Measurements from ENCODE around the gene FCER2.
A peak's percentile ranks its signal among the peaks of the same experiment; 100 is the strongest.

The FCER2 gene

DNA sequence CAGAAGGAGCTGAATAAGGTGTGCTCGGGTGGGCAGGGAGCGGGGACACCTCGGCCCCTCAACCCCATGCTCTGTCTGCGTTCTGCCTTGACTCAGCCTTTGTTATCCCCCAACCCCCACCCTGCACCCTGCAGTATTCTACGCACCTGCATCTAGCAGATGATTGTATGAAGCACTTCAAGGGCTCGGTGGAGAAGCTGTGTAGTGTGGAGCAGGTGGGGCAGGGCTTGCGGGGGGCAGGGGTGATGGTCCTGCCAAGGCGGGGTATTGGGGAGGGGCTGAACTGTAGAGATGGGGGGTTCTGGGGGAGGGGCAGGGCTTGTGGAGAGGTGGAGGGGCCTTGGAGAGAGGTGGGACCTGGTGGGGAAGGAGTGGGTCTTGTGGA, 58.9 kb downstream of the FCER2 start:
- H3K4me3 ChIP-seq (ENCODE audit: low read length): no peak overlapping the region
- TF ChIP-seq, protein P1, sequence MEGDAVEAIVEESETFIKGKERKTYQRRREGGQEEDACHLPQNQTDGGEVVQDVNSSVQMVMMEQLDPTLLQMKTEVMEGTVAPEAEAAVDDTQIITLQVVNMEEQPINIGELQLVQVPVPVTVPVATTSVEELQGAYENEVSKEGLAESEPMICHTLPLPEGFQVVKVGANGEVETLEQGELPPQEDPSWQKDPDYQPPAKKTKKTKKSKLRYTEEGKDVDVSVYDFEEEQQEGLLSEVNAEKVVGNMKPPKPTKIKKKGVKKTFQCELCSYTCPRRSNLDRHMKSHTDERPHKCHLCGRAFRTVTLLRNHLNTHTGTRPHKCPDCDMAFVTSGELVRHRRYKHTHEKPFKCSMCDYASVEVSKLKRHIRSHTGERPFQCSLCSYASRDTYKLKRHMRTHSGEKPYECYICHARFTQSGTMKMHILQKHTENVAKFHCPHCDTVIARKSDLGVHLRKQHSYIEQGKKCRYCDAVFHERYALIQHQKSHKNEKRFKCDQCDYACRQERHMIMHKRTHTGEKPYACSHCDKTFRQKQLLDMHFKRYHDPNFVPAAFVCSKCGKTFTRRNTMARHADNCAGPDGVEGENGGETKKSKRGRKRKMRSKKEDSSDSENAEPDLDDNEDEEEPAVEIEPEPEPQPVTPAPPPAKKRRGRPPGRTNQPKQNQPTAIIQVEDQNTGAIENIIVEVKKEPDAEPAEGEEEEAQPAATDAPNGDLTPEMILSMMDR (IDR thresholded peaks at IDR 0.05; ENCODE audit: insufficient read depth, low read depth, low read length, missing control alignments): no peak
- DNase-seq (ENCODE audit: low read depth): no peak

DNA sequence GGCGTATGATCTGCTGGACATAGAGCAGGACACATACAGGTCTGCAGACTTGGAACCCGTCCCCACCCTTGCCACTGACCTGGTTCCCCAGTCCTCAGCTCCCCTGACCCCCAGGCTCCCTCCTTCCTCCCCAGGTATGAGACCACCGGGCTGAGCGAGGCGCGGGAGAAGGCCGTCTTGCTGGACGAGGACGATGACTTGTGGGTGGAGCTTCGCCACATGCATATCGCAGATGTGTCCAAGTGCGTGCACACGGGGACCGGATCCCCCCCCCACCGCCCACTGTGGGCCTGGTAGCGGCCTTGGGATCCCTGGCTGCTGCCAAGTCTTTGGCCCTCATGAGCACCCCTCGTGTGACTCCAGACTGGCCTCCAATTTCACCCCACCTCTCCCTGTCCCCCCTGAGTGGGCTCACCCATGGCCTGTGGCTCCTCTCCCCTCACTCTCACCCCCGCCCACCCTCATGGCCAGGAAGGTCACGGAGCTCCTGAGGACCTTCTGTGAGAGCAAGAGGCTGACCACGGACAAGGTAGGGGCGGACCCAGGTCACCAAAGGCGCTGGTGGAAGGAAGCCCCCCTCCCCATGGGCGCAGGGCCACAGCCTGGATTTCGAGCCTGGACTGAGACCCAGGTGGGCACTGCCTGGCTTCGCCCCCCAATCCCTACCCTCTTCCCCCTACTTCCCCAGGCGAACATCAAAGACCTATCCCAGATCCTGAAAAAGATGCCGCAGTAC, 59.5 kb downstream of the FCER2 start:
- DNase-seq (ENCODE audit: low read depth): no peak
- H3K4me3 ChIP-seq (ENCODE audit: low read length): no peak overlapping the region
- TF ChIP-seq, protein P1 (IDR thresholded peaks at IDR 0.05; ENCODE audit: insufficient read depth, low read depth, low read length, missing control alignments): no peak

DNA sequence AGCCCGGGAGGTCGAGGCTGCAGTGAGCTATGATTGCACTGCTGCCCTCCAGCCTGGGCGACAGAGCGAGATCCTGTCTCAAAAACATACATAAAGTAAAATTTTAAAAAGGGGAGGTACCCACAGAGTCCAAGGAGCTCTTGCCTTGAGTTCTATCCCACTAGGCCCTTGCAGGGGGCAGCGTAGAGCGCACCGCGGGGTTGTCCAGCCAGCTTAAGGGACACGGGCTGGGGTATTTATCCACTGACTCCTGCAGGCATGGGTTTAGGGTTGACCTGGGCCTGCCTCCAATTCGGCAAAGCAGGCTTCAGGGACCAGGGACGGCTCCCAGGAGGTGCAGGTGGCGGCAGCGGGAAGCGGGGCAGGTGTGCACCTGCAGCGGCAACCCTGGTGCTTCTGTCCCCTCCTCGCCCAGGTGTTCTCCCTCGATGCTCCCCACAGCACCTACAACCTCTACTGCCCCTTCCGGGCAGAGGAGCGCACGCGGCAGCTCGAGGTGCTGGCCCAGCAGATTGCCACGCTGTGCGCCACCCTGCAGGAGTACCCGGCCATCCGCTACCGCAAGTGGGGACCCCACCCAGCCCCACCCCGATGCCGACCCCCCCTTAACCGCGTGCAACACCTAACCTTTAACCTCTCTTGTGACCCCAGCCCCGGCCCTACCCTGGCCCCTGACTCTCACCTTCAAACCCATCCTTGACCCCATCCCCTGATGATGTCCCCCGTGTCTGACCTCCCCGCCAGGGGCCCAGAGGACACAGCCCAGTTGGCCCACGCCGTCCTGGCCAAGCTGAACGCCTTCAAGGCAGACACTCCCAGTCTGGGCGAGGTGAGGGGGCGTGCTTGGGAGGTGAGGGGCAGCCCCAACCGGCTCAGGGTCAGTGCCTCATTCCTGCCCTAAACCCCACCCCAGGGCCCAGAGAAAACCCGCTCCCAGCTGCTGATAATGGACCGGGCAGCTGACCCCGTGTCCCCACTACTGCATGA, 60.3 kb downstream of the FCER2 start:
- DNase-seq (ENCODE audit: low read depth): no peak
- H3K4me3 ChIP-seq (ENCODE audit: low read length): no peak overlapping the region
- TF ChIP-seq, protein P1 (IDR thresholded peaks at IDR 0.05; ENCODE audit: insufficient read depth, low read depth, low read length, missing control alignments): peak; percentile 5

DNA sequence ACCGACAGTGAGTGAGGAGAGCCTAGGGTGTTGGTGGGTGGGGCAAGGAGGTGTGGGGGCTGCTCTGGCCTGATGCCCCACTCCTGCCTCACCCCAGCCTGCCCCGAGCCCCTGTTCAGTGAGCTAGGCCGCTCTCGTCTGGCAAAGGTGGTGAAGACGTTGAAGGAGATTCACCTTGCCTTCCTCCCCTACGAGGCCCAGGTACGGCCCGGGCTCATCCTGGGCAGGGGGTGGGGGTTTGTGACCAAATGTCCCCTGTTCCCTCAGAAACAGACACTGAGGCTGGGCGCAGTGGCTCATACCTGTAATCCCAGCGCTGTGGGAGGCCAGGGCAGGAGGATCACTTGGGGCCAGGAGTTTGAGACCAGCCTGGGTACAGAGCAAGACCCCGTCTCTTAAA, 61.1 kb downstream of the FCER2 start:
- TF ChIP-seq, protein P1 (IDR thresholded peaks at IDR 0.05; ENCODE audit: insufficient read depth, low read depth, low read length, missing control alignments): no peak
- H3K4me3 ChIP-seq (ENCODE audit: low read length): no peak overlapping the region
- no peak for DNase-seq (ENCODE audit: low read depth)

DNA sequence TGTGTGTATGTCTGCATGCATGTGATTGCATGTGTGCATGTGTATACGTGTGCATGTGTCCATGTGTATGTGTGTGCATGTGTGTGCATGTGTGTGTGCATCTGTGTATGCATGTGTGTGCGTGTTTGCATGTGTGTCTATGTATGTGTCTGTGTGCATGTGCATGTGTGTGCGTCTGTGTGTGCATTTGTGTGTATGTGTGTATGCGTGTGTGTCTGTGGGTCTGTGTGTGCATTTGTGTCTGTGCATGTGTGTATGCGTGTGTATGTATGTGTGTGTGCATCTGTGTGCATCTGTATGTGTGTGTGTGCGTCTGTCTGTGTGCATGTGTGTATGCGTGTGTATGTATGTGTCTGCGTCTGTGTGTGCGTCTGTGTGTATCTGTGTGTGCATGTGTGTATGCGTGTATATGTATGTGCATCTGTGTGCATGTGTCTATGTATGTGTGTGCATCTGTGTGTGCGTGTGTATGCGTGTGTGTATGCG, 62.0 kb downstream of the FCER2 start:
- H3K4me3 ChIP-seq (ENCODE audit: low read length): no peak overlapping the region
- no peak for DNase-seq (ENCODE audit: low read depth)
- TF ChIP-seq, protein P1 (IDR thresholded peaks at IDR 0.05; ENCODE audit: insufficient read depth, low read depth, low read length, missing control alignments): no peak

DNA sequence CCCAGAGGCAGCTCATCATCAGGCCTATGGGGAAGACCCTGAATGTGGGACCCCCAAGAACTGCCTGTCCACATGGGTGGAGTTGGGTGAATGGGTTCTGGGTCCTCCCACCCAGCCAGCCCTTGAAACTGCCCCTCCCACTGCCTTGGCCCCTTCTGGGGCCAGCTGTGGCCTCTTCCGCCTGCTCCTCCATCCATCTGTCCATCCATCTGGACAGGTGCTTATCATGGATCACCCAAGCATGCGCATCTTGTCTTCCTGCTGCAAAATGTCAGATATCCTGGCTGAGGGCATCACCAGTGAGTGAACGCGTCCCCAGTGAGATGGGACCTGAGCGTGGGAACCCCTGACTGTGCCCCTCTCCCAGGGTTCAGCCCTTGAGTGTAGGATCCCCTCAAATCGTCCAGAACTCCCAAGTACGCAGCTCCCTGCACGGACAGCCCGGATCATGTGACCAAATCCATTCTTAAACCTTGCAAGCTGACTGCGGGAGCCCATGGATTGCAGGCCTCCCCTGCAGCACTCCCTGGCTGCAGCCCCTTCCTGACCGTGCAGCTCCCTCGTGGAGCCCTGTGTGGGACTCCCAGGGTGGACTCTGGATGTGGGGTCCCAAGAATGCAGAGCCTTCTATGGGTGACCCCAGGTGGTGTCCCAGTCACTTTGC, 63.0 kb downstream of the FCER2 start:
- DNase-seq (ENCODE audit: low read depth): no peak
- TF ChIP-seq, protein P1 (IDR thresholded peaks at IDR 0.05; ENCODE audit: insufficient read depth, low read depth, low read length, missing control alignments): no peak
- H3K4me3 ChIP-seq (ENCODE audit: low read length): no peak overlapping the region
